Middle frontal gyrus (tissue), 1 donor: ENCODE measurements around the gene SLC38A10.

Source experiments
- DNase-seq: peaks from one replicate; pipeline ENCODE4 v3.0.0-alpha.2; 2015; ENCODE audit warnings: low spot score; ENCODE audit errors: extremely low spot score

Gene SLC38A10

GRCh38 chr17:81242421-81243332 is 52.4 kb downstream of the SLC38A10 start:
- DNase-seq: no peak

GRCh38 chr17:81241648-81242420 is 53.3 kb downstream of the SLC38A10 start:
- no peak for DNase-seq

GRCh38 chr17:81241203-81241602 is 53.9 kb downstream of the SLC38A10 start:
- DNase-seq: no peak

GRCh38 chr17:81240761-81241160 is 54.3 kb downstream of the SLC38A10 start:
- DNase-seq: no peak

- DNase-seq: no peak
Observed at GRCh38 chr17:81239714-81240555, 55.2 kb downstream of the SLC38A10 start.

GRCh38 chr17:81238815-81239713 is 56.0 kb downstream of the SLC38A10 start, which contains the start of the genes NDUFAF8 and TEPSIN:
Gene NDUFAF8, plus strand, starts transcription at chr17:81239318. Its CDS starts 46 bp downstream, at chr17:81239364.
Gene TEPSIN, minus strand, starts transcription at chr17:81239055. Its CDS starts 22 bp downstream, at chr17:81239033.
- DNase-seq: peak; percentile 100

- DNase-seq: no peak
Observed at GRCh38 chr17:81238490-81238814, 56.7 kb downstream of the SLC38A10 start.

GRCh38 chr17:81237591-81238489 is 57.3 kb downstream of the SLC38A10 start:
- no peak for DNase-seq

- no peak for DNase-seq
Observed at GRCh38 chr17:81236784-81237183, 58.3 kb downstream of the SLC38A10 start.

GRCh38 chr17:81235822-81236740 is 59.0 kb downstream of the SLC38A10 start:
- no peak for DNase-seq

- no peak for DNase-seq
Observed at GRCh38 chr17:81234940-81235821, 59.9 kb downstream of the SLC38A10 start.

GRCh38 chr17:81234506-81234855 is 60.6 kb downstream of the SLC38A10 start:
- DNase-seq: no peak

- DNase-seq: no peak
Observed at GRCh38 chr17:81233811-81234505, 61.1 kb downstream of the SLC38A10 start.

- no peak for DNase-seq
Observed at GRCh38 chr17:81233316-81233715, 61.8 kb downstream of the SLC38A10 start.

- no peak for DNase-seq
Observed at GRCh38 chr17:81232616-81233241, 62.4 kb downstream of the SLC38A10 start.
